Astrocyte of the cerebellum (primary cell): ENCODE results near the gene PIP5KL1.

Experiments used
- DNase-seq: peaks from one replicate; pipeline ENCODE4 v3.0.0-alpha.2; 2011; ENCODE audit warnings: low read depth
- H3K4me3 ChIP-seq: 2 replicates; pipeline ENCODE4 v1.5.1; 2011; ENCODE audit warnings: mild to moderate bottlenecking, low read depth, low read length, moderate library complexity
- CTCF ChIP-seq: IDR thresholded peaks from 2 replicates; pipeline ENCODE4 v1.5.1; 2012; ENCODE audit warnings: low read length, low read depth, moderate library complexity, mild to moderate bottlenecking; ENCODE audit errors: missing control alignments
- in situ Hi-C: cut with HindIII; loops from 2 replicates; pipeline ENCODE4 v1.10.0; 2017; ENCODE audit warnings: low sequenced_read_pairs

The PIP5KL1 gene

GRCh38 chr9:127943731-127944144 lies 13.2 kb upstream of the PIP5KL1 start:
- no peak overlapping the region for H3K4me3 ChIP-seq
- no peak for DNase-seq
- in situ Hi-C loops: no loop called here
- peak; percentile 93 for TF ChIP-seq CTCF

GRCh38 chr9:127943011-127943662 lies 12.6 kb upstream of the PIP5KL1 start:
- TF ChIP-seq CTCF: no peak
- H3K4me3 ChIP-seq: no peak overlapping the region
- in situ Hi-C loops: no loop called here
- no peak for DNase-seq

- peak; percentile 90 for TF ChIP-seq CTCF
- no peak for DNase-seq
- H3K4me3 ChIP-seq: no peak overlapping the region
- in situ Hi-C loops: no loop called here
Measured at GRCh38 chr9:127942216-127943010, 11.8 kb upstream of the PIP5KL1 start.

- H3K4me3 ChIP-seq: no peak overlapping the region
- TF ChIP-seq CTCF: no peak
- no peak for DNase-seq
- in situ Hi-C loops: no loop called here
Measured at GRCh38 chr9:127941961-127942215, 11.3 kb upstream of the PIP5KL1 start.

GRCh38 chr9:127941062-127941960 lies 10.7 kb upstream of the PIP5KL1 start:
- DNase-seq: no peak
- in situ Hi-C loops: no loop called here
- no peak for TF ChIP-seq CTCF
- H3K4me3 ChIP-seq: no peak overlapping the region

GRCh38 chr9:127940593-127940992 lies 10.0 kb upstream of the PIP5KL1 start:
- in situ Hi-C loops: no loop called here
- no peak for TF ChIP-seq CTCF

More at GRCh38 chr9:127940593-127940992, 10.0 kb upstream of the PIP5KL1 start:
- H3K4me3 ChIP-seq: no peak overlapping the region
- no peak for DNase-seq
